22Rv1 (cell line): ENCODE data around the gene PRSS36.

Experiments used
- H3K27ac ChIP-seq: fragments of 450-650 bp; 2 replicates; pipeline ENCODE4 v1.5.1; 2017
- CTCF ChIP-seq: fragments of 450-650 bp; IDR thresholded peaks from 2 replicates; pipeline ENCODE4 v1.5.1; 2017; ENCODE audit warnings: mild to moderate bottlenecking
- ZFX ChIP-seq: fragments of 450-650 bp; IDR thresholded peaks from 2 replicates; pipeline ENCODE4 v1.6.1; 2017; ENCODE audit warnings: antibody characterized with exemption, borderline replicate concordance

PRSS36 gene

GRCh38 chr16:31089199-31089598 is 60.7 kb downstream of the PRSS36 start:
- no peak overlapping the region for H3K27ac ChIP-seq

More at GRCh38 chr16:31089199-31089598, 60.7 kb downstream of the PRSS36 start:
- TF ChIP-seq ZFX (no peak), CTCF (no peak)
